GM21619 (cell line): Measurements from ENCODE around the gene HOXD1.

Experiments used
- ATAC-seq: cut with Tn5 transposase; IDR thresholded peaks from one replicate; pipeline ENCODE4 v1.9.1; 2021; ENCODE audit not compliant: unreplicated experiment

HOXD1 gene

DNA sequence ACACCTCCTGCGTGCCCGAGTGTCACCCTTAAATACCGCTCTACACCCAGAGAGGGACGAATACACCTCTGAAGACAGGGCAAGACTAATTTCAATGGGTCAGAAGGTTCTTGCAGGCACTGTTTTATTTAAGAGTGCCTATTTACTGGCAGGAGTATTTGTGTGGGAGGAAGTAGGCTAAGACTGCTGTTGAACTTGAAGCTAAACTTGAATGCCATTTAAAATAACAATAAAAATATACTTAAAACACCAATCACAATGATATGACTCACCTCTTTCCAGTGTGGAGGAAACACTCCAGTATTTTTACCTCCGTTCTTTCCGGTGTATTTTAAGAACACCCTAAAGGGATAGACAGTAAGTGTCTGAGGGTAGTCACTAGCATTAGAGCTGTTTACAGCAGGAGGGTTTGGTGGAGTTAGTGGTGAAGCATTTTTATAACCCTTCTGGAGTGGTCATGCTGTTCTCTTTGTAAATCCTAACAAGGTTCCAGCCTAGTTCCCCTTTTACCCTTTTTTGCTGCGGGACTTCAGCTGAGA, 9.6 kb upstream of the HOXD1 start:
- ATAC-seq: no peak

DNA sequence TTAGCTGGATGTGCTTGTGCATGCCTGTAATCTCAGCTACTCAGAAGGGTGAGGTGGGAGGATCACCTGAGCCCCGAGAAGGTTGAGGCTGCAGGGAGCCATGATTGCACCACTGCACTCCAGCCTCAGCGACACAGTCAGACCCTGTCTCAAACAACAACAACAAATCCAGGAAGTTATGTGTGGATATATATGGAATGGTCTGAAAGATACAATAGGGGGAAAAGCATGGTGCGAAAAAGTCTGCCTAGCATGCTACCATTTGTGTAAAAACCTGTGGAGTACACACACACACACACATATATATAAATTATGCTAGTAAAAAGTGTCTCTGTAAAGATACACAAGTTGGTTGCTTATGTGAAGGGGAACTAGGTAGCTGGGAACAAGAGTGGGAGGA, 6.9 kb upstream of the HOXD1 start:
- ATAC-seq: no peak

DNA sequence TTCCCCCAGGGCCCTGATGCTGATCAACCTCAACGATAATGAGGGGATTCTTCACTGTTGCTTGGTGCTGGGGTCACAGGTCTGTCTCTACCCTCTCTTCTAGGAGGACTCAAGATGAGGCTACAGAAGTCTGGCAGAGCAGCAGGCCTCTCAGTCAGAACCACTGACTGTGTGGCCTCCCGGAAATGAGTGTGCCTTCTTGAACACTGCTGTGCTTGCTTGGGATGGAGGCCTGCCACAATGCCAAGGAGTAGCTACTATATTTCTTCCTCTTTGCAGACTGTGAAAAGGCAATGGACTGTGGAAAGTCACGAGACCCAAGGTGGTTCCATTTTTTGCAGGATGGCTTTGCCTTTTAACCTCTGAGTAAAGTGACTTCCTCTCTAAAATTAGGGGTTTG, 5.8 kb upstream of the HOXD1 start:
- ATAC-seq: no peak

DNA sequence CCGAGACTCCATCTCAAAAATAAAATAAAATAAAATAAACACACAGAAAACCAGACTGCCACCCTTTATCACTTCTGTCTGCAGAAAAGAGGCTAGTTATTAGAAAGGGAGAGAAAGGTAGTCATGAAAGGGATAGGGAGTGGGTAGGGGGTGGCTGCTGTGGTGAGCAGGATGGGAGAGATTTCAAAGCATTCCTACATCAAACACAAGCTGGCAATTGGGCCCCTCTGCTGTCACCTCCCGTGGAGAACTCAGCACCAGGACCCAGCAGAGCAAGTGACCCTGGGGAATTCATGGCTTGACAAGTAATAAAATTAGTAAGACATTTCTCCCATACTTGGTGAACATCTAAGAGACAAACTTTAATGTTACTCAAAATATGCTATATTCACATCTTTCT, 3.7 kb upstream of the HOXD1 start:
- ATAC-seq: no peak

DNA sequence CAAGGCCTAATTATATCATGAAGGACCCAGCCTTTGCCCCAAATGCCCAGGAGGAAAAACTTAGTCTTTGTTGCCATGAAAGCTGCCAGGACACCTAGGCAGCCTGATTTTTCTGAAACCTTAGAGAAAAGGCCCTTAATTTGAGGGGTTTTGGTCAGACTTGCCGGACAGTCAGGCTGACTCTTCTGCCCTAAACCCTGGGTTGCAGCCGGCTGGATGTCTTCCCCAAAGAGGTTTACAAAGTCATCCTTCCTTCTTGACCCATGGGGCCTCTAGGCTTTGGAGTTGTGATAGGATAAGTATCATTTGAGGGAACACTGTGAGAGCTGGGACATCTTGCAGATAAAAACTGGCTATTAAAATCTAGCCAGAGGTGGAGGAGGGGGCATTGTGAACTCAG, 2.4 kb upstream of the HOXD1 start:
- ATAC-seq: no peak

DNA sequence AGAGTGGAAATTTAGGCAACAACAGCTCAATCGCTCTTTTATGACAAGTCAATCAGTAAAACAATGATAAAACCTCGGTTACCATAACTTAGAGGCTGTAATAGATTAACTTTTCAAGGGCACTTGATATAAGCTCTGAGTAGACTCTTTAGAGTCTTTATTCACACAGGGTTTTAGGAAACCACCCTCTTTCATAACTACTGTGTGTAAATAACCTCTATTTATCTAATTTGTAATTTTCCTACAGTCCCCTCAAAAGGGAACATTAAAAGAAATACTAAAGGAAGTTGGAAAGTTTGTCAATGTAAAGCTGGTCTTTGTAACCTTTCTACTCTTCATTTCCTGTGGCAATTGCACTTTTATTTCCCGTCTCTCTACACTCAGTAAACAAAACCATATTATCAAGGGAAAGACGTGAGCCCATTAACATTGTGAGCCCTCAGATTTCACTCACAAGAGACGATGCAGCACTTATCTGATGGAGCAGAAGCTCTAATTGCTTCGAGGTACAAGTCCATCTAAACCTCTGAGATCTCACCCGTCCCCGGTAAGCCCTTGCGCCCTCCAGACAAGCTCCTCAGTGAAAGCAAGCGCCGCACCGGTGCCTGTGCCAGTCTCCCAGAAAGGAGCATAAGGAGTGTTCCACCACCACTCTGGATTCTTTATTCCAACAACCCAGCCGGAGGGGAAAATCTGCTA, 1.1 kb upstream of the HOXD1 start:
- no peak for ATAC-seq

DNA sequence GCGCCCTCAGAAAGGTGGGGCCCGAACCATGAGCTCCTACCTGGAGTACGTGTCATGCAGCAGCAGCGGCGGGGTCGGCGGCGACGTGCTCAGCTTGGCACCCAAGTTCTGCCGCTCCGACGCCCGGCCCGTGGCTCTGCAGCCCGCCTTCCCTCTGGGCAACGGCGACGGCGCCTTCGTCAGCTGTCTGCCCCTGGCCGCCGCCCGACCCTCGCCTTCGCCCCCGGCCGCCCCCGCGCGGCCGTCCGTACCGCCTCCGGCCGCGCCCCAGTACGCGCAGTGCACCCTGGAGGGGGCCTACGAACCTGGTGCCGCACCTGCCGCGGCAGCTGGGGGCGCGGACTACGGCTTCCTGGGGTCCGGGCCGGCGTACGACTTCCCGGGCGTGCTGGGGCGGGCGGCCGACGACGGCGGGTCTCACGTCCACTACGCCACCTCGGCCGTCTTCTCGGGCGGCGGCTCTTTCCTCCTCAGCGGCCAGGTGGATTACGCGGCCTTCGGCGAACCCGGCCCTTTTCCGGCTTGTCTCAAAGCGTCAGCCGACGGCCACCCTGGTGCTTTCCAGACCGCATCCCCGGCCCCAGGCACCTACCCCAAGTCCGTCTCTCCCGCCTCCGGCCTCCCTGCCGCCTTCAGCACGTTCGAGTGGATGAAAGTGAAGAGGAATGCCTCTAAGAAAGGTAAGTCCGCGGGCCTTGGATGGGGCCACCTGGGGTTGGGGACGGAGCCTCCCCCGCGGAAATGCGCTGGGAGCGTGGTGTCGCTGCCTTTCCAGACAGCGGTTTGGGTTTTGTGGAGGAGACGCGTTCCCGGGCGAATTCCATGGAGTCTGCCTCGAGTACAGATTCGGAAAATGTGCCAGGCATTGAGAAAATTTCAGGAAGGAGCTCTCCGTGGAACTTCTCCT, 559 bp downstream of the HOXD1 start:
- no peak for ATAC-seq

- ATAC-seq: no peak
Observed at GRCh38 chr2:176189681-176190641, 1.5 kb downstream of the HOXD1 start.

DNA sequence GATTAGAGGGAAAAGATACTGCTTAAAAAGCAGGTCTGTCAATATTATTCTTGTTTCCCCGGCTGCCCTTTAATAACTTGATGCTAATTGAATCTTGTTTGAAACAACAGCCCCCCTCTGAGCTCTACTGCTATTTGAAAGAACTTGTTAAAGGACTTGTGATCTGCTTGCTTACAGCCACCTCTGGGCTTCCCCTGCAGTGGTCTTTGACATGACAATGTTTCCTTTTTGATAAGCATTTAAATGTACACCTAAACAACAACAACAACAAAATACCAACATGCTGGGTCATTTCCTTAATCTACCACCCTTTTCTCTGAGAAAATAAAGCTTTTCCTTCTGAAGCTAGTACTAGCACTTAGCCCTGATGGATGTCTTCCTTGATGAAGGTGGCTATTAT, 3.9 kb downstream of the HOXD1 start:
- ATAC-seq: no peak

GRCh38 chr2:176193048-176193447, 4.6 kb downstream of the HOXD1 start:
- ATAC-seq: no peak

- no peak for ATAC-seq
Observed at GRCh38 chr2:176199902-176200301, 11.4 kb downstream of the HOXD1 start.

- no peak for ATAC-seq
Observed at GRCh38 chr2:176200971-176201370, 12.5 kb downstream of the HOXD1 start.

DNA sequence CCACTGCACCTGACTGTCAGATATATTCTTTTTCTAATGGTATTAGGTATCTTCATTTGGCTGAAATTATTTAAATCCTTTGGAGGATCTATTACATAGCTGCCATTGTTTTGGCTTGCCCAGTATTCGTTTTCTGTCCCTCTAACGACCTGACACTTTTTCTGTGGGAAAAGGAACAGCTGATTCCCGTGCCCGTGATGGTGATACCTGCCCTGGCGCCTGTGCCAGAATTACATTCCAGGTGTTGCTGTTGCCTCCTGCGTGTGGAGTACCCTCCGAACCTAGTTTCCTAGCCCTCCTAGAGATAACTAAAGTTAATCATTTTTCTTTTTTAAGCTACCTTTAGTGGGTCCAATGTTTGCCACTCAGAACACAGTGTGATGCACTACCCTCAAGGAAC, 14.0 kb downstream of the HOXD1 start:
- ATAC-seq: no peak

- no peak for ATAC-seq
Observed at GRCh38 chr2:176205126-176205525, 16.7 kb downstream of the HOXD1 start.

DNA sequence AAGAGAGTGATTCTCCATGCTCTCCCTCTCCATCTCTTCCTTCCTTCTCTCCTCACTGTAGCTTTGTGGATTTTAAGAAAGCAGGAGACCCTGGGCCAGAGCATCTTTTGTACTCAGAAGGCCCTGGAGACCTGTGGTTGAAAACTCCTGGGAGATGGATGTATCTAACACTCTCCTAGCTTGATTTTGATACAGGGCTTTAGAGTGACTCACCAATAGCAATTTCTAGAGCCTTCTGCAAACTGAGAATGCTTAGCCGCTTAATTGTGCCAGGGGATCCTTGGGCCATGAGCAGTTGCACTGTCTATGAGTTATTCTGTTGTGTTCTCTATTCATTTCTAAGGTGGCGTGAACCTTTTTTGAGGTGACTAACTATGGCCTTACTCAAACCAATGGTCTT, 17.7 kb downstream of the HOXD1 start:
- ATAC-seq: no peak

GRCh38 chr2:176206682-176207081, 18.2 kb downstream of the HOXD1 start:
- ATAC-seq: no peak

- no peak for ATAC-seq
Observed at GRCh38 chr2:176211110-176211509, 22.6 kb downstream of the HOXD1 start.

- ATAC-seq: no peak
Observed at GRCh38 chr2:176212276-176212675, 23.8 kb downstream of the HOXD1 start.

- ATAC-seq: no peak
Observed at GRCh38 chr2:176213406-176213805, 24.9 kb downstream of the HOXD1 start.

- no peak for ATAC-seq
Observed at GRCh38 chr2:176227874-176228273, 39.4 kb downstream of the HOXD1 start.

- no peak for ATAC-seq
Observed at GRCh38 chr2:176234156-176234555, 45.7 kb downstream of the HOXD1 start.
